Liver (tissue), 9 donors: ENCODE measurements around the gene DHX9. TPM values are rescaled to one million over a fixed set of nuclear protein-coding genes. Genes with fewer than 3 reads are reported as not detected.

Source experiments
- DNase-seq: peaks from one replicate; pipeline ENCODE4 v3.0.0-alpha.2; 2017; ENCODE audit warnings: low spot score
- H3K27ac ChIP-seq, 2 donors: one replicate each; pipeline ENCODE4 v1.7.0; 2013; ENCODE audit warnings: inconsistent platforms in 2 of 2, low read length in 2 of 2, control low read depth in 1 of 2, low read depth in 1 of 2, mild to moderate bottlenecking in 1 of 2
- H3K27me3 ChIP-seq, 4 donors: one replicate each; pipeline versions ENCODE4 v1.6.1 to v1.7.0; 2013; ENCODE audit warnings: low read length in 3 of 4, inconsistent platforms in 1 of 4, mild to moderate bottlenecking in 1 of 4, moderate library complexity in 1 of 4; ENCODE audit not compliant: control insufficient read depth in 4 of 4, insufficient read depth in 4 of 4
- H3K36me3 ChIP-seq, 4 donors: one replicate each; pipeline versions ENCODE4 v1.6.1 to v1.7.0; 2013; ENCODE audit warnings: low read length in 3 of 4, mild to moderate bottlenecking in 3 of 4, low read depth in 1 of 4, moderate library complexity in 1 of 4; ENCODE audit not compliant: control insufficient read depth in 4 of 4, insufficient read depth in 3 of 4
- H3K4me1 ChIP-seq, 4 donors: one replicate each; pipeline versions ENCODE4 v1.6.1 to v1.7.0; 2013; ENCODE audit warnings: low read length in 3 of 4, mild to moderate bottlenecking in 3 of 4, moderate library complexity in 1 of 4; ENCODE audit not compliant: control insufficient read depth in 4 of 4, insufficient read depth in 4 of 4
- H3K4me3 ChIP-seq, 3 donors: one replicate each; pipeline versions ENCODE4 v1.6.1 to v1.7.0; 2013; ENCODE audit warnings: low read length in 3 of 3, control low read depth in 1 of 3, low read depth in 1 of 3, mild to moderate bottlenecking in 1 of 3
- H3K9ac ChIP-seq, 2 donors: one replicate each; pipeline ENCODE4 v1.7.0; 2013; ENCODE audit warnings: low read length in 2 of 2, mild to moderate bottlenecking in 2 of 2, moderate library complexity in 2 of 2, control low read depth in 1 of 2, low read depth in 1 of 2
- H3K9me3 ChIP-seq, 4 donors: one replicate each; pipeline versions ENCODE4 v1.6.1 to v1.7.0; 2013; ENCODE audit warnings: low read length in 3 of 4; ENCODE audit not compliant: control insufficient read depth in 4 of 4
- EGR1 ChIP-seq, 2 donors: IDR thresholded peaks; 2 replicates each; pipeline ENCODE4 v1.6.1; 2016 to 2018; ENCODE audit warnings: antibody characterized with exemption in 2 of 2, low read depth in 2 of 2
- FOXA2 ChIP-seq: IDR thresholded peaks from 2 replicates; pipeline ENCODE4 v1.6.1; 2016; ENCODE audit warnings: antibody characterized with exemption
- GABPA ChIP-seq, 2 donors: IDR thresholded peaks in 1 of 2; conservative IDR thresholded peaks in 1 of 2; 2 replicates each; pipeline ENCODE4 v1.6.1; 2016; ENCODE audit warnings: antibody characterized with exemption in 2 of 2, mild to moderate bottlenecking in 1 of 2, moderate library complexity in 1 of 2
- HNF4A ChIP-seq, 2 donors: conservative IDR thresholded peaks; 2 replicates each; pipeline ENCODE4 v1.6.1; 2016; ENCODE audit warnings: antibody characterized with exemption in 2 of 2, mild to moderate bottlenecking in 2 of 2
- HNF4G ChIP-seq: IDR thresholded peaks from 2 replicates; pipeline ENCODE4 v1.6.1; 2016; ENCODE audit warnings: antibody characterized with exemption
- NR2F2 ChIP-seq: IDR thresholded peaks from 2 replicates; pipeline ENCODE4 v1.6.1; 2016; ENCODE audit warnings: antibody characterized with exemption
- RAD21 ChIP-seq, 2 donors: IDR thresholded peaks; 2 replicates each; pipeline ENCODE4 v1.6.1; 2016; ENCODE audit warnings: antibody characterized with exemption in 2 of 2, mild to moderate bottlenecking in 2 of 2
- RXRA ChIP-seq, 2 donors: IDR thresholded peaks; 2 replicates each; pipeline ENCODE4 v1.6.1; 2017 to 2018; ENCODE audit warnings: antibody characterized with exemption in 2 of 2, mild to moderate bottlenecking in 1 of 2
- SP1 ChIP-seq: IDR thresholded peaks from 2 replicates; pipeline ENCODE4 v1.6.1; 2018; ENCODE audit warnings: antibody characterized with exemption, mild to moderate bottlenecking
- YY1 ChIP-seq: IDR thresholded peaks from 2 replicates; pipeline ENCODE4 v1.6.1; 2016; ENCODE audit warnings: antibody characterized with exemption, mild to moderate bottlenecking
- WGBS: extraction: QIAGEN DNeasy Blood & Tissue Kit; methylation state at CpG from one replicate; pipeline ENCODE4 v1.1.7; 2013; 5-methylcytosine and 5-hydroxymethylcytosine counted together
- polyA plus RNA-seq, 2 donors: library from polyadenylated mRNA; stranded (reverse) in 1 of 2; unstranded in 1 of 2; fragments of 200-250 nt in 1 of 2; fragments of >200 nt in 1 of 2; fragmentation: Nextera tagmentation in 1 of 2; extraction: Ambion mirVana in 1 of 2; gene quantifications; one replicate each; pipeline versions ENCODE4 v1.2.1 to v1.2.3, GENCODE V29; 2013 to 2015
- total RNA-seq, 2 donors: library from RNA; depleted of rRNA; stranded (reverse); fragments of >200 nt; gene quantifications; one replicate each; pipeline ENCODE4 v1.2.3, GENCODE V29; 2014
- TF ChIP-seq, protein P1 (sequence below): IDR thresholded peaks from 2 replicates; pipeline ENCODE4 v1.6.1; 2016; ENCODE audit warnings: antibody characterized with exemption
- TF ChIP-seq, protein P2 (sequence below): IDR thresholded peaks from 2 replicates; pipeline ENCODE4 v1.6.1; 2016; ENCODE audit warnings: antibody characterized with exemption
- TF ChIP-seq, protein P3 (sequence below): IDR thresholded peaks from 2 replicates; pipeline ENCODE4 v1.6.1; 2016; ENCODE audit warnings: antibody characterized with exemption, mild to moderate bottlenecking
- TF ChIP-seq, protein P4 (sequence below): fragments of 150-350 bp; IDR thresholded peaks from 2 replicates; pipeline ENCODE4 v1.5.1; 2017; ENCODE audit warnings: improper control_type of control experiment, low read depth, low read length; ENCODE audit not compliant: missing input control
- TF ChIP-seq, protein P5 (sequence below): IDR thresholded peaks from 2 replicates; pipeline ENCODE4 v1.6.1; 2016; ENCODE audit warnings: antibody characterized with exemption
- donor health status: healthy.
- donor health status: healthy.
- donor health status: healthy.
- donor health status: healthy.
- donor health status: healthy.

Gene DHX9
- total and polyA plus RNA-seq, 4 donors: 23.1 to 108 (median 47.3) TPM

DNA sequence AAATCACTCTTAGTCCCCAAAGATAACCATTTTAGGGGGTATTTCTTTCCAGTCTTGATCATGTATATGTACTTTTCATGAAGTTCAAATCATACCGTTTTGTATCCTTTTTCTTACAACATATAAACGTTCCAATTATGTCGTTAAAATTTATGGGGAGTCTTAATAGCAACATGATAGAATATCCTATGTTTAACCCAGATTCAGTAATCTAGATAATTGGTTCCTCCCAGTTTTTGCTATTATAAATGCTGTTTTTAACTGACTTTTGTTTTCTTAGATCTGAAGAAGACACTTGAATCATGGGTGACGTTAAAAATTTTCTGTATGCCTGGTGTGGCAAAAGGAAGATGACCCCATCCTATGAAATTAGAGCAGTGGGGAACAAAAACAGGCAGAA lies 3.1 kb downstream of the DHX9 start:
- Histone ChIP-seq H3K9me3 (no peaks in the 10 kb centered on the region), H3K27me3 (no peaks in the 10 kb centered on the region), H3K4me1 (peaks cover 4 to 18% (median 15%) of the 10 kb centered on the region in 4 donors), H3K4me3 (no peak overlapping the region), H3K9ac (no peak overlapping the region), H3K36me3 (peaks cover 3 to 15% (median 8%) of the 10 kb centered on the region in 4 donors), H3K27ac (no peak overlapping the region)
- 67% methylated on average over 4 of the region's 4 CpGs for WGBS
- TF ChIP-seq, protein P1, sequence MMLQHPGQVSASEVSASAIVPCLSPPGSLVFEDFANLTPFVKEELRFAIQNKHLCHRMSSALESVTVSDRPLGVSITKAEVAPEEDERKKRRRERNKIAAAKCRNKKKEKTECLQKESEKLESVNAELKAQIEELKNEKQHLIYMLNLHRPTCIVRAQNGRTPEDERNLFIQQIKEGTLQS: no peak
- TF ChIP-seq HNF4A (conservative IDR thresholded peaks at IDR 0.05): no peak
- TF ChIP-seq RAD21 (IDR thresholded peaks at IDR 0.05): no peak
- TF ChIP-seq SP1: no peak
- no peak for TF ChIP-seq EGR1 (IDR thresholded peaks at IDR 0.05; ENCODE audit: low read depth in 2 of 2)
- no peak for TF ChIP-seq NR2F2
- TF ChIP-seq GABPA (IDR thresholded peaks at IDR 0.05 in 1 of 2, conservative IDR thresholded peaks at IDR 0.05 in 1 of 2): no peak
- DNase-seq: no peak

DNA sequence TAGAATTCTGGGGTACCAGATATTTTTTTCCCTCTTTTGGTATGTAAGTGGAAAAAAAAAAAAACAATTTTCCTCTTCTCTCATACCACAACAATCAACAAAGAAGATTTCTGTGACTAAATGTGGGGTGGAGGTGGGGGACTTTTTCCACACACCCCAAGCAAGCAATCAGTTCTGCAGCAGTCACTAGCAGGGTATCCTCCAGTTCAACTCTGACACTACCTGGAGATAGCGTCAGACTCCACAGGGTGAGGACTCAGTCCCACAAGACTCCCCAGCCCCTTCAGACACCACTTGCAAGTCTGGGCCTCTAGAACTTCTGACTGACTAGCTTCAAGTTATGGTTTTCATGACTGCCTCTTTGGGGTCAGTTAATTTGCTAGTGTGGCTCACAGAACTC lies 6.2 kb downstream of the DHX9 start:
- H3K27me3 ChIP-seq: no peaks in the 10 kb centered on the region
- H3K4me1 ChIP-seq: peaks cover 4 to 14% (median 11%) of the 10 kb centered on the region in 4 donors
- peaks cover 6 to 39% (median 27%) of the 10 kb centered on the region in 4 donors for H3K36me3 ChIP-seq
- DNase-seq: no peak
- H3K9me3 ChIP-seq: no peaks in the 10 kb centered on the region
- WGBS: 96% methylated on average over 1 of the region's 1 CpG
- no peak overlapping the region for H3K9ac ChIP-seq
- H3K4me3 ChIP-seq: no peak overlapping the region
- H3K27ac ChIP-seq: no peak overlapping the region
- TF ChIP-seq, protein P2, sequence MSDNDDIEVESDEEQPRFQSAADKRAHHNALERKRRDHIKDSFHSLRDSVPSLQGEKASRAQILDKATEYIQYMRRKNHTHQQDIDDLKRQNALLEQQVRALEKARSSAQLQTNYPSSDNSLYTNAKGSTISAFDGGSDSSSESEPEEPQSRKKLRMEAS: no peak
- TF ChIP-seq RAD21 (IDR thresholded peaks at IDR 0.05): no peak
- no peak for TF ChIP-seq GABPA (IDR thresholded peaks at IDR 0.05 in 1 of 2, conservative IDR thresholded peaks at IDR 0.05 in 1 of 2)
- TF ChIP-seq, protein P3, sequence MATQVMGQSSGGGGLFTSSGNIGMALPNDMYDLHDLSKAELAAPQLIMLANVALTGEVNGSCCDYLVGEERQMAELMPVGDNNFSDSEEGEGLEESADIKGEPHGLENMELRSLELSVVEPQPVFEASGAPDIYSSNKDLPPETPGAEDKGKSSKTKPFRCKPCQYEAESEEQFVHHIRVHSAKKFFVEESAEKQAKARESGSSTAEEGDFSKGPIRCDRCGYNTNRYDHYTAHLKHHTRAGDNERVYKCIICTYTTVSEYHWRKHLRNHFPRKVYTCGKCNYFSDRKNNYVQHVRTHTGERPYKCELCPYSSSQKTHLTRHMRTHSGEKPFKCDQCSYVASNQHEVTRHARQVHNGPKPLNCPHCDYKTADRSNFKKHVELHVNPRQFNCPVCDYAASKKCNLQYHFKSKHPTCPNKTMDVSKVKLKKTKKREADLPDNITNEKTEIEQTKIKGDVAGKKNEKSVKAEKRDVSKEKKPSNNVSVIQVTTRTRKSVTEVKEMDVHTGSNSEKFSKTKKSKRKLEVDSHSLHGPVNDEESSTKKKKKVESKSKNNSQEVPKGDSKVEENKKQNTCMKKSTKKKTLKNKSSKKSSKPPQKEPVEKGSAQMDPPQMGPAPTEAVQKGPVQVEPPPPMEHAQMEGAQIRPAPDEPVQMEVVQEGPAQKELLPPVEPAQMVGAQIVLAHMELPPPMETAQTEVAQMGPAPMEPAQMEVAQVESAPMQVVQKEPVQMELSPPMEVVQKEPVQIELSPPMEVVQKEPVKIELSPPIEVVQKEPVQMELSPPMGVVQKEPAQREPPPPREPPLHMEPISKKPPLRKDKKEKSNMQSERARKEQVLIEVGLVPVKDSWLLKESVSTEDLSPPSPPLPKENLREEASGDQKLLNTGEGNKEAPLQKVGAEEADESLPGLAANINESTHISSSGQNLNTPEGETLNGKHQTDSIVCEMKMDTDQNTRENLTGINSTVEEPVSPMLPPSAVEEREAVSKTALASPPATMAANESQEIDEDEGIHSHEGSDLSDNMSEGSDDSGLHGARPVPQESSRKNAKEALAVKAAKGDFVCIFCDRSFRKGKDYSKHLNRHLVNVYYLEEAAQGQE: no peak
- TF ChIP-seq YY1: no peak
- no peak for TF ChIP-seq HNF4A (conservative IDR thresholded peaks at IDR 0.05)
- no peak for TF ChIP-seq FOXA2
- TF ChIP-seq HNF4G: no peak
- TF ChIP-seq, protein P4, sequence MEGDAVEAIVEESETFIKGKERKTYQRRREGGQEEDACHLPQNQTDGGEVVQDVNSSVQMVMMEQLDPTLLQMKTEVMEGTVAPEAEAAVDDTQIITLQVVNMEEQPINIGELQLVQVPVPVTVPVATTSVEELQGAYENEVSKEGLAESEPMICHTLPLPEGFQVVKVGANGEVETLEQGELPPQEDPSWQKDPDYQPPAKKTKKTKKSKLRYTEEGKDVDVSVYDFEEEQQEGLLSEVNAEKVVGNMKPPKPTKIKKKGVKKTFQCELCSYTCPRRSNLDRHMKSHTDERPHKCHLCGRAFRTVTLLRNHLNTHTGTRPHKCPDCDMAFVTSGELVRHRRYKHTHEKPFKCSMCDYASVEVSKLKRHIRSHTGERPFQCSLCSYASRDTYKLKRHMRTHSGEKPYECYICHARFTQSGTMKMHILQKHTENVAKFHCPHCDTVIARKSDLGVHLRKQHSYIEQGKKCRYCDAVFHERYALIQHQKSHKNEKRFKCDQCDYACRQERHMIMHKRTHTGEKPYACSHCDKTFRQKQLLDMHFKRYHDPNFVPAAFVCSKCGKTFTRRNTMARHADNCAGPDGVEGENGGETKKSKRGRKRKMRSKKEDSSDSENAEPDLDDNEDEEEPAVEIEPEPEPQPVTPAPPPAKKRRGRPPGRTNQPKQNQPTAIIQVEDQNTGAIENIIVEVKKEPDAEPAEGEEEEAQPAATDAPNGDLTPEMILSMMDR: no peak
- TF ChIP-seq, protein P1: no peak
- TF ChIP-seq, protein P5, sequence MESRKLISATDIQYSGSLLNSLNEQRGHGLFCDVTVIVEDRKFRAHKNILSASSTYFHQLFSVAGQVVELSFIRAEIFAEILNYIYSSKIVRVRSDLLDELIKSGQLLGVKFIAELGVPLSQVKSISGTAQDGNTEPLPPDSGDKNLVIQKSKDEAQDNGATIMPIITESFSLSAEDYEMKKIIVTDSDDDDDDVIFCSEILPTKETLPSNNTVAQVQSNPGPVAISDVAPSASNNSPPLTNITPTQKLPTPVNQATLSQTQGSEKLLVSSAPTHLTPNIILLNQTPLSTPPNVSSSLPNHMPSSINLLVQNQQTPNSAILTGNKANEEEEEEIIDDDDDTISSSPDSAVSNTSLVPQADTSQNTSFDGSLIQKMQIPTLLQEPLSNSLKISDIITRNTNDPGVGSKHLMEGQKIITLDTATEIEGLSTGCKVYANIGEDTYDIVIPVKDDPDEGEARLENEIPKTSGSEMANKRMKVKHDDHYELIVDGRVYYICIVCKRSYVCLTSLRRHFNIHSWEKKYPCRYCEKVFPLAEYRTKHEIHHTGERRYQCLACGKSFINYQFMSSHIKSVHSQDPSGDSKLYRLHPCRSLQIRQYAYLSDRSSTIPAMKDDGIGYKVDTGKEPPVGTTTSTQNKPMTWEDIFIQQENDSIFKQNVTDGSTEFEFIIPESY: no peak
- TF ChIP-seq RXRA (IDR thresholded peaks at IDR 0.05): no peak
- TF ChIP-seq SP1: no peak
